Measurements from ENCODE around the gene NFATC4. TPM values are rescaled to one million over a fixed set of nuclear protein-coding genes. Genes with fewer than 3 reads are reported as not detected.
"Not testable (repeated sequence)": the region's sequence is repeated elsewhere in the genome, so short reads cannot be mapped to it uniquely, and the experiment has no call there.

NFATC4 gene
- total and polyA plus RNA-seq, 3 experiments from 2014 or later = 0.81 to 1.5 TPM; not detected in 1

- Mint-ChIP-seq H3K27ac (peak overlapping the region in 1 of 8 donors; percentile 49), H3K4me1 (peaks cover 28 to 36% (median 34%) of the 10 kb centered on the region in 3 donors), H3K9me3 (no peaks in the 10 kb centered on the region), H3K36me3 (no peaks in the 10 kb centered on the region), H3K4me3 (peak overlapping the region; percentile 5 to 67 (median 55)), H3K27me3 (peaks cover 32 to 43% of the 10 kb centered on the region in 2 donors)
- peaks cover 45% of the 10 kb centered on the region for H3K27me3 ChIP-seq (ENCODE audit: insufficient read depth, low read length, poor library complexity, severe bottlenecking)
- POLR2A ChIA-PET = interaction anchor here (0.7 kb wide), 1 partner anchor 24 kb away, joined by 7 read pairs; no protein-coding TSS in a partner anchor
- DNase-seq = peak; percentile 13 to 73 (median 36)
- H3K27ac ChIP-seq (ENCODE audit: low read depth, low read length) = no peak overlapping the region
- CTCF ChIA-PET = no interaction called here
- H3K4me1 ChIP-seq (ENCODE audit: insufficient read depth, low read length) = peaks cover 30% of the 10 kb centered on the region
- H3K4me3 ChIP-seq (ENCODE audit: low read length) = no peak overlapping the region
- H3K36me3 ChIP-seq (ENCODE audit: insufficient read depth, low read length) = no peaks in the 10 kb centered on the region
- no peaks in the 10 kb centered on the region for H3K9me3 ChIP-seq (ENCODE audit: low read length)
Observed at GRCh38 chr14:24368562-24369252, 723 bp downstream of the NFATC4 start.

- DNase-seq = no peak
- peak overlapping the region in 5 of 7 donors; percentile 10 to 48 (median 29) for H3K4me3 Mint-ChIP-seq
- CTCF ChIA-PET = no interaction called here
- Histone ChIP-seq H3K27me3 (ENCODE audit: insufficient read depth, low read length, poor library complexity, severe bottlenecking) (peaks cover 45% of the 10 kb centered on the region), H3K9me3 (ENCODE audit: low read length) (no peaks in the 10 kb centered on the region), H3K4me1 (ENCODE audit: insufficient read depth, low read length) (peaks cover 30% of the 10 kb centered on the region), H3K27ac (ENCODE audit: low read depth, low read length) (no peak overlapping the region), H3K4me3 (ENCODE audit: low read length) (no peak overlapping the region), H3K36me3 (ENCODE audit: insufficient read depth, low read length) (no peaks in the 10 kb centered on the region)
- H3K4me1 Mint-ChIP-seq = peaks cover 28 to 36% (median 34%) of the 10 kb centered on the region in 3 donors
- H3K9me3 Mint-ChIP-seq = no peaks in the 10 kb centered on the region
- POLR2A ChIA-PET = interaction anchor here (0.6 kb wide), 1 partner anchor 60 kb away, joined by 3 read pairs; the partner anchor contains the start of gene KHNYN
- H3K27me3 Mint-ChIP-seq = peaks cover 33 to 47% of the 10 kb centered on the region in 2 donors
- H3K27ac Mint-ChIP-seq = peak overlapping the region in 2 of 8 donors; percentile 19 to 49
- H3K36me3 Mint-ChIP-seq = no peaks in the 10 kb centered on the region
Observed at GRCh38 chr14:24369463-24369862, 1.5 kb downstream of the NFATC4 start.

GRCh38 chr14:24369907-24370687, 2.1 kb downstream of the NFATC4 start:
- Mint-ChIP-seq H3K36me3 (no peaks in the 10 kb centered on the region), H3K9me3 (no peaks in the 10 kb centered on the region), H3K27me3 (peaks cover 29 to 43% of the 10 kb centered on the region in 2 donors), H3K4me3 (no peak overlapping the region), H3K27ac (peak overlapping the region in 1 of 8 donors; percentile 19), H3K4me1 (peaks cover 28 to 36% (median 31%) of the 10 kb centered on the region in 3 donors)
- no peak overlapping the region for H3K4me3 ChIP-seq (ENCODE audit: low read length)
- no peak overlapping the region for H3K27ac ChIP-seq (ENCODE audit: low read depth, low read length)
- H3K36me3 ChIP-seq (ENCODE audit: insufficient read depth, low read length) = no peaks in the 10 kb centered on the region
- no peaks in the 10 kb centered on the region for H3K9me3 ChIP-seq (ENCODE audit: low read length)
- H3K4me1 ChIP-seq (ENCODE audit: insufficient read depth, low read length) = peaks cover 30% of the 10 kb centered on the region
- DNase-seq = peak in 1 of 5 donors; percentile 48
- CTCF ChIA-PET = no interaction called here
- H3K27me3 ChIP-seq (ENCODE audit: insufficient read depth, low read length, poor library complexity, severe bottlenecking) = peaks cover 41% of the 10 kb centered on the region
- POLR2A ChIA-PET = interaction anchor here (0.6 kb wide), 1 partner anchor 60 kb away, joined by 3 read pairs; the partner anchor contains the start of gene KHNYN

- Histone ChIP-seq H3K4me3 (ENCODE audit: low read length) (no peak overlapping the region), H3K27me3 (ENCODE audit: insufficient read depth, low read length, poor library complexity, severe bottlenecking) (peaks cover 37% of the 10 kb centered on the region), H3K36me3 (ENCODE audit: insufficient read depth, low read length) (no peaks in the 10 kb centered on the region), H3K9me3 (ENCODE audit: low read length) (no peaks in the 10 kb centered on the region), H3K27ac (ENCODE audit: low read depth, low read length) (no peak overlapping the region), H3K4me1 (ENCODE audit: insufficient read depth, low read length) (peaks cover 25% of the 10 kb centered on the region)
- ChIA-PET POLR2A (no interaction called here), CTCF (no interaction called here)
- Mint-ChIP-seq H3K4me1 (peaks cover 23 to 30% (median 25%) of the 10 kb centered on the region in 3 donors), H3K9me3 (no peaks in the 10 kb centered on the region), H3K27me3 (peaks cover 23 to 42% of the 10 kb centered on the region in 2 donors), H3K27ac (peak overlapping the region in 1 of 8 donors; percentile 61), H3K4me3 (peak overlapping the region in 1 of 7 donors; percentile 26), H3K36me3 (no peaks in the 10 kb centered on the region)
- no peak for DNase-seq
Observed at GRCh38 chr14:24370748-24371147, 2.8 kb downstream of the NFATC4 start.

- peaks cover 28% of the 10 kb centered on the region for H3K27me3 ChIP-seq (ENCODE audit: insufficient read depth, low read length, poor library complexity, severe bottlenecking)
- H3K36me3 ChIP-seq (ENCODE audit: insufficient read depth, low read length); CTCF ChIA-PET; H3K9me3 ChIP-seq (ENCODE audit: low read length); H3K27ac Mint-ChIP-seq; H3K4me3 Mint-ChIP-seq; H3K4me3 ChIP-seq (ENCODE audit: low read length); H3K9me3 Mint-ChIP-seq; DNase-seq; H3K36me3 Mint-ChIP-seq; H3K27ac ChIP-seq (ENCODE audit: low read depth, low read length); POLR2A ChIA-PET: not testable (repeated sequence)
- H3K4me1 ChIP-seq (ENCODE audit: insufficient read depth, low read length) = peaks cover 17% of the 10 kb centered on the region
- Mint-ChIP-seq H3K27me3 (peaks cover 17 to 37% of the 10 kb centered on the region in 2 donors), H3K4me1 (peaks cover 19 to 24% (median 19%) of the 10 kb centered on the region in 3 donors)
Observed at GRCh38 chr14:24371605-24372004, 3.6 kb downstream of the NFATC4 start.

GRCh38 chr14:24372701-24373416, 4.9 kb downstream of the NFATC4 start:
- Histone ChIP-seq H3K36me3 (ENCODE audit: insufficient read depth, low read length) (no peaks in the 10 kb centered on the region), H3K27me3 (ENCODE audit: insufficient read depth, low read length, poor library complexity, severe bottlenecking) (peaks cover 17% of the 10 kb centered on the region), H3K4me3 (ENCODE audit: low read length) (no peak overlapping the region), H3K9me3 (ENCODE audit: low read length) (no peaks in the 10 kb centered on the region), H3K27ac (ENCODE audit: low read depth, low read length) (no peak overlapping the region), H3K4me1 (ENCODE audit: insufficient read depth, low read length) (peaks cover 5% of the 10 kb centered on the region)
- Mint-ChIP-seq H3K4me1 (peaks cover 6 to 11% (median 8%) of the 10 kb centered on the region in 3 donors), H3K36me3 (no peaks in the 10 kb centered on the region), H3K27me3 (peaks cover 5 to 25% of the 10 kb centered on the region in 2 donors), H3K9me3 (no peaks in the 10 kb centered on the region), H3K27ac (no peak overlapping the region), H3K4me3 (no peak overlapping the region)
- ChIA-PET POLR2A (interaction anchor here (1.1 kb wide), 1 partner anchor 57 kb away, joined by 4 read pairs; the partner anchor contains the start of genes CBLN3 and KHNYN), CTCF (interaction anchor here (1.0 to 1.1 kb wide), 2 partner anchors 11 to 59 kb away, joined by 3 read pairs; no protein-coding TSS in a partner anchor)
- no peak for DNase-seq

GRCh38 chr14:24376448-24377070, 8.6 kb downstream of the NFATC4 start:
- H3K36me3 ChIP-seq (ENCODE audit: insufficient read depth, low read length) = no peaks in the 10 kb centered on the region
- POLR2A ChIA-PET = no interaction called here
- no peaks in the 10 kb centered on the region for H3K4me1 Mint-ChIP-seq
- no peaks in the 10 kb centered on the region for H3K36me3 Mint-ChIP-seq
- H3K27ac Mint-ChIP-seq = no peak overlapping the region
- H3K27me3 ChIP-seq (ENCODE audit: insufficient read depth, low read length, poor library complexity, severe bottlenecking) = no peaks in the 10 kb centered on the region
- peaks cover 5 to 18% of the 10 kb centered on the region in 2 donors for H3K27me3 Mint-ChIP-seq
- CTCF ChIA-PET = interaction anchor here (1.0 kb wide), 1 partner anchor 43 kb away, joined by 3 read pairs; no protein-coding TSS in a partner anchor
- H3K27ac ChIP-seq (ENCODE audit: low read depth, low read length) = no peak overlapping the region
- no peak overlapping the region for H3K4me3 Mint-ChIP-seq
- no peaks in the 10 kb centered on the region for H3K9me3 ChIP-seq (ENCODE audit: low read length)
- H3K9me3 Mint-ChIP-seq = no peaks in the 10 kb centered on the region
- H3K4me3 ChIP-seq (ENCODE audit: low read length) = no peak overlapping the region
- no peak for DNase-seq
- no peaks in the 10 kb centered on the region for H3K4me1 ChIP-seq (ENCODE audit: insufficient read depth, low read length)

All from CD8-positive, alpha-beta memory T cell (primary cell).